K562 (cell line): ENCODE results near the gene RHOBTB3. TPM values are rescaled to one million over a fixed set of nuclear protein-coding genes. Genes with fewer than 3 reads are reported as not detected.

Experiments
- ARHGAP35 ChIP-seq: fragments of 450-650 bp; IDR thresholded peaks from 2 replicates; pipeline ENCODE4 v1.6.1; 2018; ENCODE audit not compliant: partially characterized antibody
- BRF1 ChIP-seq: IDR thresholded peaks from 3 replicates; pipeline ENCODE4 v1.6.1; 2011; ENCODE audit warnings: borderline replicate concordance, mild to moderate bottlenecking; ENCODE audit not compliant: insufficient read length; ENCODE audit errors: extremely low read depth
- DIDO1 ChIP-seq: fragments of 450-650 bp; IDR thresholded peaks from 2 replicates; pipeline ENCODE4 v1.6.1; 2016; ENCODE audit warnings: low read depth, missing biosample characterization, missing genetic modification characterization
- E4F1 ChIP-seq: fragments of 250-450 bp; sonication (Bioruptor Pico); IDR thresholded peaks from 2 replicates; pipeline ENCODE4 v1.5.0; 2021; ENCODE audit warnings: mild to moderate bottlenecking, borderline replicate concordance
- ETV1 ChIP-seq: fragments of 450-650 bp; conservative IDR thresholded peaks from 2 replicates; pipeline ENCODE4 v1.6.1; 2016; ENCODE audit warnings: missing genetic modification characterization, control low read depth, low read depth, missing compliant biosample characterization
- GTF2E2 ChIP-seq: fragments of 200-800 bp; sonication (Bioruptor generic); IDR thresholded peaks from 2 replicates; pipeline ENCODE4 v1.6.1; 2016; ENCODE audit warnings: missing genetic modification characterization, missing compliant biosample characterization
- HNRNPLL ChIP-seq: fragments of 200-400 bp; formaldehyde crosslinking; IDR thresholded peaks from 2 replicates; pipeline ENCODE4 v1.6.1; 2017; ENCODE audit warnings: low read length, low read depth, mild to moderate bottlenecking; ENCODE audit not compliant: poor library complexity, severe bottlenecking
- MEF2A ChIP-seq: IDR thresholded peaks from 2 replicates; pipeline ENCODE4 v1.6.1; 2011; ENCODE audit warnings: low read depth, mild to moderate bottlenecking, low read length, moderate library complexity; ENCODE audit not compliant: control insufficient read depth
- PKNOX1 ChIP-seq: fragments of 450-650 bp; IDR thresholded peaks from 2 replicates; pipeline ENCODE4 v1.6.1; 2016
- POLR2AphosphoS2 ChIP-seq: IDR thresholded peaks from 2 replicates; pipeline ENCODE4 v1.6.1; 2012; ENCODE audit warnings: low read length, improper control_type of control experiment
- SAP30 ChIP-seq: fragments of 200-600 bp; sonication (generic); IDR thresholded peaks from 2 replicates; pipeline ENCODE4 v1.6.1; 2012; ENCODE audit warnings: borderline replicate concordance, low read depth, mild to moderate bottlenecking, moderate library complexity, low read length, control low read depth, inconsistent platforms; ENCODE audit not compliant: insufficient read depth, poor library complexity, severe bottlenecking
- SIN3A ChIP-seq, 2 experiments: fragments of 150-350 bp in 1 of 2; IDR thresholded peaks; 2 replicates each; pipeline ENCODE4 v1.6.1; 2011 to 2016; ENCODE audit warnings: borderline replicate concordance in 2 of 2, low read depth in 2 of 2, low read length in 2 of 2, mild to moderate bottlenecking in 2 of 2, moderate library complexity in 2 of 2; ENCODE audit not compliant: control insufficient read depth in 1 of 2
- TBL1XR1 ChIP-seq, 2 experiments: IDR thresholded peaks; 2 replicates each; pipeline ENCODE4 v1.6.1; 2012; ENCODE audit warnings: improper control_type of control experiment in 2 of 2, low read length in 2 of 2, mild to moderate bottlenecking in 1 of 2
- TEAD1 ChIP-seq, 2 experiments: fragments of 450-650 bp in 1 of 2; sonication (generic) in 1 of 2; formaldehyde crosslinking; IDR thresholded peaks; 2 replicates each; pipeline versions ENCODE4 v1.4.0 to v1.8.0; 2020 to 2022; ENCODE audit warnings: mild to moderate bottlenecking in 2 of 2, missing genetic modification reagents in 1 of 2
- THAP7 ChIP-seq: fragments of 250-450 bp; sonication (Bioruptor Pico); IDR thresholded peaks from 2 replicates; pipeline ENCODE4 v1.5.0; 2021
- XRCC3 ChIP-seq: fragments of 450-650 bp; IDR thresholded peaks from 2 replicates; pipeline ENCODE4 v1.6.1; 2017; ENCODE audit warnings: mild to moderate bottlenecking, moderate library complexity
- ZBTB8A ChIP-seq: fragments of 450-650 bp; IDR thresholded peaks from 2 replicates; pipeline ENCODE4 v1.6.1; 2018; ENCODE audit warnings: mild to moderate bottlenecking, moderate library complexity; ENCODE audit not compliant: partially characterized antibody
- ZNF174 ChIP-seq: fragments of 250-450 bp; sonication (Bioruptor Pico); IDR thresholded peaks from 2 replicates; pipeline ENCODE4 v1.4.0; 2020; ENCODE audit warnings: mild to moderate bottlenecking
- ZNF277 ChIP-seq: fragments of 250-450 bp; sonication (Bioruptor Pico); IDR thresholded peaks from 2 replicates; pipeline ENCODE4 v1.8.0; 2022; ENCODE audit warnings: inconsistent platforms, mild to moderate bottlenecking, moderate library complexity, borderline replicate concordance
- ZNF408 ChIP-seq: fragments of 250-450 bp; sonication (Bioruptor Pico); IDR thresholded peaks from 2 replicates; pipeline ENCODE4 v1.4.0; 2020; ENCODE audit warnings: low read depth, mild to moderate bottlenecking, moderate library complexity
- ZNF512 ChIP-seq: IDR thresholded peaks from 2 replicates; pipeline ENCODE4 v1.6.1; 2016; ENCODE audit warnings: missing genetic modification characterization, missing compliant biosample characterization
- polyA plus RNA-seq, 8 experiments: library from polyadenylated mRNA; depleted of rRNA in 4 of 8; stranded (reverse) in 5 of 8; unstranded in 3 of 8; fragments of >200 nt; fragmentation: Nextera tagmentation in 2 of 8; fragmentation: Illumina TruSeq in 1 of 8; extraction: Ambion mirVana in 2 of 8; extraction: Trizol in 1 of 8; gene quantifications; 2 replicates each; pipeline versions ENCODE4 v1.2.1 to v1.2.3, GENCODE V29; 2011 to 2014; ENCODE audit warnings: inconsistent platforms in 1 of 8, missing spikeins in 1 of 8
- total RNA-seq, 7 experiments: library from RNA; depleted of rRNA in 6 of 7; stranded (reverse); fragments of >200 nt in 6 of 7; fragmentation: Illumina TruSeq in 2 of 7; extraction: Trizol in 2 of 7; gene quantifications; 2 replicates each; pipeline versions ENCODE4 v1.2.1 to v1.2.3, GENCODE V29; 2011 to 2021; ENCODE audit warnings: low replicate concordance in 1 of 7

RHOBTB3 gene
- total and polyA plus RNA-seq, 9 of the 15 experiments (the other 6 are each of a cell fraction or from before 2014, with no cell fraction given) = 39.7 to 143 (median 115) TPM

GRCh38 chr5:95825495-95825894 lies 94.4 kb downstream of the RHOBTB3 start (continued):
- TF ChIP-seq SIN3A (IDR thresholded peaks at IDR 0.05; ENCODE audit: borderline replicate concordance in 2 of 2, control insufficient read depth in 1 of 2, low read depth in 2 of 2, low read length in 2 of 2) = no peak
- TF ChIP-seq SAP30 = no peak
- TF ChIP-seq POLR2AphosphoS2 = no peak
- TF ChIP-seq DIDO1 (tag) = no peak
- no peak for TF ChIP-seq BRF1
- no peak for TF ChIP-seq THAP7 (CRISPR knock-in tag)
- TF ChIP-seq E4F1 (CRISPR knock-in tag) = no peak
- no peak for TF ChIP-seq ZBTB8A
- TF ChIP-seq ZNF174 (CRISPR knock-in tag) = no peak
- no peak for TF ChIP-seq ARHGAP35
- no peak for TF ChIP-seq ZNF512
- TF ChIP-seq TEAD1 (CRISPR knock-in tag; IDR thresholded peaks at IDR 0.05) = no peak
- TF ChIP-seq GTF2E2 = no peak
- no peak for TF ChIP-seq MEF2A
- peak; percentile 90 for TF ChIP-seq PKNOX1
- TF ChIP-seq ZNF408 = no peak
- TF ChIP-seq ZNF277 = no peak
- TF ChIP-seq HNRNPLL = no peak
- TF ChIP-seq ETV1 = no peak
- TF ChIP-seq XRCC3 = no peak
- TF ChIP-seq TBL1XR1 (IDR thresholded peaks at IDR 0.05; ENCODE audit: low read length in 2 of 2) = no peak
